Measurements from ENCODE around the gene OLFML2A.
A peak's percentile ranks its signal among the peaks of the same experiment; 100 is the strongest.

Gene OLFML2A

DNA sequence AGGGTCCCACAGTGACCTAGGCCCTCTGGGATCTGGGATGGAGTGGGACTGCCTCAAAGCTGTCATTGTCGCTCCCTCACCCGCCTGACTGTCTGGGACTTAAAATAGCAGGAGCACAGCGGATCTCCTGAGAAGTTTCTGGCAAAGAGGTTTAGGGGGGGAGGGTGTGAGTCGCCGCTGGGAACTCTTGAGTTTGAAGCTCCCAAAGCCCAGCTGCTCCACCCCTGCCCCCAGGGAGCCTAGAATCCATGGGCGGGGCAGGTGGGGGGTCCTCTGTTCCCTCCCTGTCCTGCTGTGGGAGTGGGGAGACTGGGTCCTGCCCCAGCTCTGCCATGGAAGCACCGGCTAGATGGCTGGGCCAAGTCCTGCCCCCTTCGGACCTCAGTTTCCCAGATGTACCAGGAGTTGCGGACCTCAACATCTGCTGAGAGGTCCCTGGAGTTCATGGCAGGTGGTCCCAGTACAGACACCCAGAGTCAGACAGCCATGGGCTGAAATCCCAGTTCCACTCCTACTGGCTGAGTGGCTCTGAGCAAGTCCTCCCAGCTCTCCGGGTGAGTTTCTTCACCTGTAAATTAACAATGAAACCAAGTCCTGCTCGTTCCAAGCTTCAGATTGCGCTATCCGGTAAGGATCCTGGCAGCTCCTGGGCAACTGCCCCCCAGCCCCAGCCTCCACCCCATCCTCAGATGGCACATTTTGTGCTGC is 75.3 kb downstream of the OLFML2A start:
- H4K91ac ChIP-seq (ENCODE audit: low read length), result no peak overlapping the region
- H2AFZ ChIP-seq (ENCODE audit: low read depth, low read length), result no peak overlapping the region
- no peak for DNase-seq
- peak overlapping the region in 1 of 2 experiments; percentile 80 for H3K4me3 ChIP-seq (ENCODE audit: insufficient read depth in 1 of 2, low read depth in 1 of 2, low read length in 2 of 2)
- H3K14ac ChIP-seq (ENCODE audit: low read length in 2 of 2), result no peak overlapping the region
- H3K36me3 ChIP-seq (ENCODE audit: control insufficient read depth in 1 of 2, insufficient read depth in 2 of 2, low read depth in 1 of 2, low read length in 2 of 2), result peaks cover 10 to 20% of the 10 kb centered on the region in 2 experiments
- H3K4ac ChIP-seq (ENCODE audit: low read depth in 1 of 2, low read length in 2 of 2), result no peak overlapping the region
- peak overlapping the region; percentile 88 for H3K4me2 ChIP-seq (ENCODE audit: low read length, poor library complexity, severe bottlenecking)
- H3K23ac ChIP-seq (ENCODE audit: low read length in 2 of 2), result no peak overlapping the region
- no peak overlapping the region for H2BK5ac ChIP-seq (ENCODE audit: low read depth, low read length, poor library complexity, severe bottlenecking)
- H3K18ac ChIP-seq (ENCODE audit: low read depth in 1 of 2, low read length in 2 of 2), result peak overlapping the region in 1 of 2 experiments; percentile 71
- no peak overlapping the region for H3K27ac ChIP-seq (ENCODE audit: low read length, poor library complexity, severe bottlenecking)
- H2BK120ac ChIP-seq (ENCODE audit: low read depth, low read length), result no peak overlapping the region
- peak overlapping the region in 1 of 2 experiments; percentile 6 for H2BK12ac ChIP-seq (ENCODE audit: low read length in 2 of 2)
- no peaks in the 10 kb centered on the region for H3K9me3 ChIP-seq (ENCODE audit: control insufficient read depth, low read length)
- H2BK15ac ChIP-seq (ENCODE audit: low read depth, poor library complexity, severe bottlenecking), result no peak overlapping the region
- H2AK5ac ChIP-seq (ENCODE audit: low read length, severe bottlenecking), result peak overlapping the region; percentile 14
- H3K4me1 ChIP-seq (ENCODE audit: control insufficient read depth, insufficient read depth, low read depth, low read length), result peaks cover 15% of the 10 kb centered on the region
- no peaks in the 10 kb centered on the region for H3K79me1 ChIP-seq (replicated peaks; ENCODE audit: low read length, poor library complexity, severe bottlenecking)
- 84% methylated on average over 13 of the region's 13 CpGs for WGBS
- peak overlapping the region; percentile 78 for H3K9ac ChIP-seq (ENCODE audit: low read length)
- H4K8ac ChIP-seq (ENCODE audit: low read length), result no peak overlapping the region
- peaks cover 0 to 13% of the 10 kb centered on the region in 2 experiments for H3K27me3 ChIP-seq (ENCODE audit: control insufficient read depth in 1 of 2, insufficient read depth in 1 of 2, low read length in 2 of 2)

DNA sequence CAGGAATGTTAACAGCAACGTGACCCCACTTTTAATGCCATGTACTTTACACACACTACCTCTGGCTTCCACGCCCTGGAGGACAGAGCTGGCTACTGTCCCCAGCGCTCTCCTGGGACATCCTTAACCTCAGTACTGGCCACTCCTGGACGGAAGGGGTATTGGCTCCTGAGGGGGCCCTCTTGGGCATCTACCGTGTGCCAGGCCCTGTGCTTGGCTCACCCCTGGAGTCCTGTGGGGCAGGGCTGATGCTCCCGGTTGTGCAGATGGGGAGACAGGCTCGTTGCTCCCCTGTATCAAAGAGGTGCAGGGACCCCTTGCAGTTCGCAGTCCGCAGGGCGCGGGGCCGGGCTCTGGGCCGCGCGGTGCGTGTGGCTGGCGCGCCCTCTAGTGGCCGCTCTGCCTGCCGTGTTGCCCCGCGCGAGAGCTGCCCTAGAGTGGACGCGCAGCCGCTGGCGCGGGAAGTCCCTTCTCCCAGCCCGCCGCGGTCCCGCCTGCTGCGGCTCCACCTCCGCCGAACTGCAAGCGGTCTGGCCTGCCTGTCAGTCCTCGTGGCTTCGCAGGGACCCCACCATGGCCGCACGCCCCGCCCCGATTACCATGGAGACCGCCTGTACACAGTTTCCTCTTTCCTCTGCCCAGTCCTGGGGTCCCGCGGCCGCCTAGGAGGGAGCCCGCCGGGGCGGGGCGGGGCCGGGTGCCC is 76.0 kb downstream of the OLFML2A start, which contains the start of gene WDR38:
Gene WDR38, plus strand, starts transcription at position 632 of the 703 bp plus-strand sequence. CDS start 72 bp downstream, outside the sequence.
- H2BK15ac ChIP-seq (ENCODE audit: low read depth, poor library complexity, severe bottlenecking), result peak within 1 kb of the TSS; percentile 54
- H3K9ac ChIP-seq (ENCODE audit: low read length), result peak within 1 kb of the TSS; percentile 78
- DNase-seq, result peak; percentile 82
- peak within 1 kb of the TSS in 1 of 2 experiments; percentile 64 for H2BK12ac ChIP-seq (ENCODE audit: low read length in 2 of 2)
- H2BK5ac ChIP-seq (ENCODE audit: low read depth, low read length, poor library complexity, severe bottlenecking), result no peak within 1 kb of the TSS
- peak within 1 kb of the TSS; percentile 66 for H2AFZ ChIP-seq (ENCODE audit: low read depth, low read length)
- H3K18ac ChIP-seq (ENCODE audit: low read depth in 1 of 2, low read length in 2 of 2), result peak within 1 kb of the TSS; percentile 29 to 71
- H4K8ac ChIP-seq (ENCODE audit: low read length), result peak within 1 kb of the TSS; percentile 79
- peak within 1 kb of the TSS; percentile 14 for H2AK5ac ChIP-seq (ENCODE audit: low read length, severe bottlenecking)
- peak within 1 kb of the TSS in 1 of 2 experiments; percentile 49 for H3K14ac ChIP-seq (ENCODE audit: low read length in 2 of 2)
- WGBS, result 5% methylated on average over 33 of the region's 51 CpGs
- H3K4me3 ChIP-seq (ENCODE audit: insufficient read depth in 1 of 2, low read depth in 1 of 2, low read length in 2 of 2), result peak within 1 kb of the TSS; percentile 63 to 80
- H3K4me2 ChIP-seq (ENCODE audit: low read length, poor library complexity, severe bottlenecking), result peak within 1 kb of the TSS; percentile 88
- no peaks in the 10 kb centered on the region for H3K9me3 ChIP-seq (ENCODE audit: control insufficient read depth, low read length)
- peak within 1 kb of the TSS in 1 of 2 experiments; percentile 54 for H3K4ac ChIP-seq (ENCODE audit: low read depth in 1 of 2, low read length in 2 of 2)
- no peak within 1 kb of the TSS for H3K27ac ChIP-seq (ENCODE audit: low read length, poor library complexity, severe bottlenecking)
- H2BK120ac ChIP-seq (ENCODE audit: low read depth, low read length), result no peak within 1 kb of the TSS
- peaks cover under 1% of the 10 kb centered on the region for H3K79me1 ChIP-seq (replicated peaks; ENCODE audit: low read length, poor library complexity, severe bottlenecking)
- H3K4me1 ChIP-seq (ENCODE audit: control insufficient read depth, insufficient read depth, low read depth, low read length), result peaks cover 15% of the 10 kb centered on the region
- peak within 1 kb of the TSS; percentile 80 for H4K91ac ChIP-seq (ENCODE audit: low read length)
- H3K36me3 ChIP-seq (ENCODE audit: control insufficient read depth in 1 of 2, insufficient read depth in 2 of 2, low read depth in 1 of 2, low read length in 2 of 2), result peaks cover 17 to 27% of the 10 kb centered on the region in 2 experiments
- H3K23ac ChIP-seq (ENCODE audit: low read length in 2 of 2), result no peak within 1 kb of the TSS
- H3K27me3 ChIP-seq (ENCODE audit: control insufficient read depth in 1 of 2, insufficient read depth in 1 of 2, low read length in 2 of 2), result peaks cover 0 to 13% of the 10 kb centered on the region in 2 experiments

DNA sequence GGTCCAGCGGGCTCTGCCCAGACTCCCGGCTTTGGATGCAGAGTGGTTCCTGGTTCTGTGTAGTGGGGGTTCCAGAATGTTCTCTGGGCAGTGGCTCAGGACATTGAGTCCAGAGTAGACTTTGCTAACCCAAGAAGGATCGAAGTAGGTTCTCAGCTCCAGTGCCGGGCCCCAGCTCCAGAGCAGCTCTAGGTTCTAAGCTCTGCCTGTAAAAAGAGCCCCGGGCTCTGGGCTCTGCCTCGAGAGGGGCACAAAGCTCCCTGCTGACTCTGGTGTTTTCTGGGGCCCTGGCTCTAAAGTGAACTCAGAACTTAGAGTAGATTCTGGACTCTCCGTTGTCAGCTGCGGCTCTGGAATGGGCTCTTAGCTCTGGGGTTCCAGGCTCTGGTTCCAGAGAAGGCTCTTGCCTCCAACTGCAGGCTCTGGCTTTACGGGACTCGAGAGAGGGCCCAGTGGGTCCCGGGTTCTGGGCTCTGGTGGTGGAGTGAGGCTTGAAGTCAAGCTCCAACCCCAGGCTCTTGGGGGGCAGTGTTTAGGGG is 76.7 kb downstream of the OLFML2A start:
- peaks cover 5% of the 10 kb centered on the region for H3K79me1 ChIP-seq (replicated peaks; ENCODE audit: low read length, poor library complexity, severe bottlenecking)
- H3K4me1 ChIP-seq (ENCODE audit: control insufficient read depth, insufficient read depth, low read depth, low read length), result peaks cover 16% of the 10 kb centered on the region
- H3K9ac ChIP-seq (ENCODE audit: low read length), result peak overlapping the region; percentile 78
- H2AK5ac ChIP-seq (ENCODE audit: low read length, severe bottlenecking), result no peak overlapping the region
- H3K27ac ChIP-seq (ENCODE audit: low read length, poor library complexity, severe bottlenecking), result no peak overlapping the region
- peak overlapping the region in 1 of 2 experiments; percentile 54 for H3K4ac ChIP-seq (ENCODE audit: low read depth in 1 of 2, low read length in 2 of 2)
- H3K36me3 ChIP-seq (ENCODE audit: control insufficient read depth in 1 of 2, insufficient read depth in 2 of 2, low read depth in 1 of 2, low read length in 2 of 2), result peaks cover 24 to 34% of the 10 kb centered on the region in 2 experiments
- no peak overlapping the region for H3K23ac ChIP-seq (ENCODE audit: low read length in 2 of 2)
- H3K18ac ChIP-seq (ENCODE audit: low read depth in 1 of 2, low read length in 2 of 2), result no peak overlapping the region
- H3K9me3 ChIP-seq (ENCODE audit: control insufficient read depth, low read length), result no peaks in the 10 kb centered on the region
- H3K4me2 ChIP-seq (ENCODE audit: low read length, poor library complexity, severe bottlenecking), result peak overlapping the region; percentile 88
- peak overlapping the region; percentile 63 to 80 for H3K4me3 ChIP-seq (ENCODE audit: insufficient read depth in 1 of 2, low read depth in 1 of 2, low read length in 2 of 2)
- no peak overlapping the region for H4K8ac ChIP-seq (ENCODE audit: low read length)
- H2AFZ ChIP-seq (ENCODE audit: low read depth, low read length), result no peak overlapping the region
- no peak overlapping the region for H2BK5ac ChIP-seq (ENCODE audit: low read depth, low read length, poor library complexity, severe bottlenecking)
- H3K14ac ChIP-seq (ENCODE audit: low read length in 2 of 2), result no peak overlapping the region
- H2BK12ac ChIP-seq (ENCODE audit: low read length in 2 of 2), result no peak overlapping the region
- peaks cover 0 to 13% of the 10 kb centered on the region in 2 experiments for H3K27me3 ChIP-seq (ENCODE audit: control insufficient read depth in 1 of 2, insufficient read depth in 1 of 2, low read length in 2 of 2)
- no peak for DNase-seq
- 79% methylated on average over 10 of the region's 11 CpGs for WGBS
- H2BK120ac ChIP-seq (ENCODE audit: low read depth, low read length), result no peak overlapping the region
- H4K91ac ChIP-seq (ENCODE audit: low read length), result no peak overlapping the region
- no peak overlapping the region for H2BK15ac ChIP-seq (ENCODE audit: low read depth, poor library complexity, severe bottlenecking)

DNA sequence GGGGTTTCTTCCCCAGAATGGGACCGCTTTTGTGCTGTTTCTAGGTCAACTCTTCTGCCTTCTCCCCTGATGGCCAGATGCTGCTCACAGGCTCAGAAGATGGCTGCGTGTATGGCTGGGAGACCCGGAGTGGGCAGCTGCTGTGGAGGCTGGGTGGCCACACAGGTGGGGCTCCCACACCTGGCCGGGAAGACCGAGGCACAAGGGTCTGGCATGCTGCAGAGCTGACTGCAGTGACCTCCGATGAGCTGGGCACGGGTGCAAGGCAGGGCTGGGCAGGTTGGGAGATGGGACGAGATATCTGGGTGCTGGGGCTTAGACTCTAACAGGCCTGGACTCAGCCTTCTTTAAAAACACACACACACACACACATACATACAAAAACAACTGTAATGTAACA is 77.2 kb downstream of the OLFML2A start:
- H3K4ac ChIP-seq (ENCODE audit: low read depth in 1 of 2, low read length in 2 of 2), result no peak overlapping the region
- peaks cover 7% of the 10 kb centered on the region for H3K79me1 ChIP-seq (replicated peaks; ENCODE audit: low read length, poor library complexity, severe bottlenecking)
- WGBS, result 96% methylated on average over 8 of the region's 8 CpGs
- H3K27me3 ChIP-seq (ENCODE audit: control insufficient read depth in 1 of 2, insufficient read depth in 1 of 2, low read length in 2 of 2), result peaks cover 0 to 13% of the 10 kb centered on the region in 2 experiments
- H2BK120ac ChIP-seq (ENCODE audit: low read depth, low read length), result no peak overlapping the region
- DNase-seq, result no peak
- H3K36me3 ChIP-seq (ENCODE audit: control insufficient read depth in 1 of 2, insufficient read depth in 2 of 2, low read depth in 1 of 2, low read length in 2 of 2), result peaks cover 29 to 39% of the 10 kb centered on the region in 2 experiments
- no peak overlapping the region for H3K9ac ChIP-seq (ENCODE audit: low read length)
- no peak overlapping the region for H3K14ac ChIP-seq (ENCODE audit: low read length in 2 of 2)
- H4K91ac ChIP-seq (ENCODE audit: low read length), result no peak overlapping the region
- no peak overlapping the region for H2AFZ ChIP-seq (ENCODE audit: low read depth, low read length)
- no peak overlapping the region for H2AK5ac ChIP-seq (ENCODE audit: low read length, severe bottlenecking)
- no peak overlapping the region for H3K23ac ChIP-seq (ENCODE audit: low read length in 2 of 2)
- H3K18ac ChIP-seq (ENCODE audit: low read depth in 1 of 2, low read length in 2 of 2), result no peak overlapping the region
- H2BK12ac ChIP-seq (ENCODE audit: low read length in 2 of 2), result no peak overlapping the region
- H2BK5ac ChIP-seq (ENCODE audit: low read depth, low read length, poor library complexity, severe bottlenecking), result no peak overlapping the region
- H3K4me3 ChIP-seq (ENCODE audit: insufficient read depth in 1 of 2, low read depth in 1 of 2, low read length in 2 of 2), result no peak overlapping the region
- no peak overlapping the region for H3K4me2 ChIP-seq (ENCODE audit: low read length, poor library complexity, severe bottlenecking)
- no peak overlapping the region for H2BK15ac ChIP-seq (ENCODE audit: low read depth, poor library complexity, severe bottlenecking)
- H4K8ac ChIP-seq (ENCODE audit: low read length), result no peak overlapping the region
- no peaks in the 10 kb centered on the region for H3K9me3 ChIP-seq (ENCODE audit: control insufficient read depth, low read length)
- H3K27ac ChIP-seq (ENCODE audit: low read length, poor library complexity, severe bottlenecking), result no peak overlapping the region
- H3K4me1 ChIP-seq (ENCODE audit: control insufficient read depth, insufficient read depth, low read depth, low read length), result peaks cover 20% of the 10 kb centered on the region
